Fibroblast of lung (primary cell): Measurements from ENCODE around the gene TARBP1.

Source experiments
- EZH2 ChIP-seq: IDR thresholded peaks from 2 replicates; pipeline ENCODE4 v1.5.1; 2012; ENCODE audit warnings: low read length, control low read depth, mild to moderate bottlenecking; ENCODE audit errors: missing control alignments
- TF ChIP-seq, protein P1 (sequence below), 2 donors: IDR thresholded peaks in 1 of 2; conservative IDR thresholded peaks in 1 of 2; 1 replicate in 1 of 2; 2 replicates in 1 of 2; pipeline ENCODE4 v1.5.1; 2011 to 2012; ENCODE audit warnings: low read length in 2 of 2, control low read depth in 1 of 2, inconsistent platforms in 1 of 2, low read depth in 1 of 2, mild to moderate bottlenecking in 1 of 2

DNA sequence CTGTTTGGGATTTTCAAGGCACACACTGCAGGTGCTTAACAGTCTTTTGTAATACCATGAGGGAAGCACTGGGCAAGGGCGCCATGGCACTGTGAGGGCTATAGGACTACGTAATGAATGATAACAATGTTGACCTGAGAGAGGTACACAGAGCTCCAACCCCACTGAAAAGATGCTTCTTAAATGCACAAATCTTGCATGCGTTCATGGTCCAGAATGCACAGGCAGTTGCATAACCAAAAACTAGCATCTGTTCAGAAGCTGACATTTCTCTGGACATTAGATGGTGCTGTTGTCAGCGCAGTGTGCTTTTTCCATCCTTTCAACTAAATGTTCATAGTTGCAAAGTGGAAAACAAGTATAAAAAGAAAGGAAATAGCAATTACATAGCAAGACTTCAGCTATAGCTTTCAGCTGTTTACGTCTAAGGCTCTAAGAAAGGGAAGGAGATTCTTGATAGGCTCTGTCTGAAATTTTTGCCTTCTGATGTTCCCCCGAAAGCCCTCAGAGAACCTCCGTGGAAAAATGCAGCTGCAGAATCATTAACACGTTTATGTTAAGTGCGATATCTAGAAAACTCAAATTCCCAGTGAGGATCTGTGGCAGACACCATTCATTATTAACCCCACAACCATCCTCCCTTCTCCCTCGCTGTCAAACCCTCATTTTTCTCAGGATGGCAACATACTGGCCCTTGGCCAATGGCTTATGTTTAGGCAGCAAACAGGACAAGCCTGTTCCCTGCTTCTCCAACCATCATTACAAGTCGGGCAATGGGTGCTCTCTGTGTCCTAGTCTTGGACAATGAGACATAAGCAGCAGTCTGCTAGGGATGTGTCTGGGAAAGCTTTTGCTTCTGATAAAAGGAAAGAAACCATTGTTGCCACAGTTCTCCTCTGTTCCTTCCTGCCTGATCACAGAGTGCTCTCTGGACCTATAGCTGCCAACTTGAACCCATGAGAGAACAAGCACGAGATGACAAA lies 8.2 kb upstream of the TARBP1 start:
- TF ChIP-seq, protein P1, sequence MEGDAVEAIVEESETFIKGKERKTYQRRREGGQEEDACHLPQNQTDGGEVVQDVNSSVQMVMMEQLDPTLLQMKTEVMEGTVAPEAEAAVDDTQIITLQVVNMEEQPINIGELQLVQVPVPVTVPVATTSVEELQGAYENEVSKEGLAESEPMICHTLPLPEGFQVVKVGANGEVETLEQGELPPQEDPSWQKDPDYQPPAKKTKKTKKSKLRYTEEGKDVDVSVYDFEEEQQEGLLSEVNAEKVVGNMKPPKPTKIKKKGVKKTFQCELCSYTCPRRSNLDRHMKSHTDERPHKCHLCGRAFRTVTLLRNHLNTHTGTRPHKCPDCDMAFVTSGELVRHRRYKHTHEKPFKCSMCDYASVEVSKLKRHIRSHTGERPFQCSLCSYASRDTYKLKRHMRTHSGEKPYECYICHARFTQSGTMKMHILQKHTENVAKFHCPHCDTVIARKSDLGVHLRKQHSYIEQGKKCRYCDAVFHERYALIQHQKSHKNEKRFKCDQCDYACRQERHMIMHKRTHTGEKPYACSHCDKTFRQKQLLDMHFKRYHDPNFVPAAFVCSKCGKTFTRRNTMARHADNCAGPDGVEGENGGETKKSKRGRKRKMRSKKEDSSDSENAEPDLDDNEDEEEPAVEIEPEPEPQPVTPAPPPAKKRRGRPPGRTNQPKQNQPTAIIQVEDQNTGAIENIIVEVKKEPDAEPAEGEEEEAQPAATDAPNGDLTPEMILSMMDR (conservative IDR thresholded peaks at IDR 0.05 in 1 of 2, IDR thresholded peaks at IDR 0.05 in 1 of 2; ENCODE audit: low read depth in 1 of 2, low read length in 2 of 2), result peak; percentile 74 to 78
- TF ChIP-seq EZH2, result no peak
